Spleen (tissue), 7 donors: ENCODE data around the gene G6PC3.

Experiments
- POLR2AphosphoS5 ChIP-seq, 3 donors: sonication (generic); formaldehyde crosslinking; IDR thresholded peaks; one replicate each; pipeline ENCODE4 v1.5.1; 2017; ENCODE audit warnings: antibody characterized with exemption in 3 of 3
- TF ChIP-seq, protein P1 (sequence below), 11 experiments: fragments of 200-600 bp in 7 of 11; fragments of 450-650 bp in 4 of 11; sonication (generic) in 4 of 11; IDR thresholded peaks in 8 of 11; conservative IDR thresholded peaks in 3 of 11; 1 replicate in 7 of 11; 2 replicates in 4 of 11; pipeline versions ENCODE4 v1.4.0 to v1.8.0; 2016 to 2021; ENCODE audit warnings: antibody characterized with exemption in 11 of 11, inconsistent platforms in 4 of 11, mild to moderate bottlenecking in 1 of 11
- donor health status: DM: no; HTN: no; CAD: no; lungs with moderate emphysema.
- donor health status: DM: no; HTN: no; CAD: no.
- donor health status: DM: no; HTN: no; CAD: no.

DNA sequence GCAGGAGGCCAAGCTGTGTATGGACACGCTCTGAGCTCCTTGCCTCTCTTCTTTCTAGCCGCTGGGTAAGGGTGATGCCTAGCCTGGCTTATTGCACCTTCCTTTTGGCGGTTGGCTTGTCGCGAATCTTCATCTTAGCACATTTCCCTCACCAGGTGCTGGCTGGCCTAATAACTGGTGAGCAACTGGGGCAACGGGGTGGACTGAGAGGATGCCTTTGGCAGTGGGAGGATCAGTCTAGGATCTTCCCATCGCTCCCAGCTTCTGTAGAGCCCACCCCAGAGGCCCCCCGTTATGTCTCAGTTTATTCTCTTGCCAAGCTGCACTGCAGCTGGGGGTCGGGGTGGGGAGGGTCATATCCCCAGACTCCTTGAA, 4.4 kb downstream of the G6PC3 start:
- TF ChIP-seq, protein P1, sequence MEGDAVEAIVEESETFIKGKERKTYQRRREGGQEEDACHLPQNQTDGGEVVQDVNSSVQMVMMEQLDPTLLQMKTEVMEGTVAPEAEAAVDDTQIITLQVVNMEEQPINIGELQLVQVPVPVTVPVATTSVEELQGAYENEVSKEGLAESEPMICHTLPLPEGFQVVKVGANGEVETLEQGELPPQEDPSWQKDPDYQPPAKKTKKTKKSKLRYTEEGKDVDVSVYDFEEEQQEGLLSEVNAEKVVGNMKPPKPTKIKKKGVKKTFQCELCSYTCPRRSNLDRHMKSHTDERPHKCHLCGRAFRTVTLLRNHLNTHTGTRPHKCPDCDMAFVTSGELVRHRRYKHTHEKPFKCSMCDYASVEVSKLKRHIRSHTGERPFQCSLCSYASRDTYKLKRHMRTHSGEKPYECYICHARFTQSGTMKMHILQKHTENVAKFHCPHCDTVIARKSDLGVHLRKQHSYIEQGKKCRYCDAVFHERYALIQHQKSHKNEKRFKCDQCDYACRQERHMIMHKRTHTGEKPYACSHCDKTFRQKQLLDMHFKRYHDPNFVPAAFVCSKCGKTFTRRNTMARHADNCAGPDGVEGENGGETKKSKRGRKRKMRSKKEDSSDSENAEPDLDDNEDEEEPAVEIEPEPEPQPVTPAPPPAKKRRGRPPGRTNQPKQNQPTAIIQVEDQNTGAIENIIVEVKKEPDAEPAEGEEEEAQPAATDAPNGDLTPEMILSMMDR (IDR thresholded peaks at IDR 0.05 in 8 of 11, conservative IDR thresholded peaks at IDR 0.05 in 3 of 11) = no peak
- no peak for TF ChIP-seq POLR2AphosphoS5 (IDR thresholded peaks at IDR 0.05)
